Esophagus (tissue), 2 donors: ENCODE measurements around the gene UBAP1. TPM values are rescaled to one million over a fixed set of nuclear protein-coding genes. Genes with fewer than 3 reads are reported as not detected.
"Not testable (repeated sequence)": the region's sequence is repeated elsewhere in the genome, so short reads cannot be mapped to it uniquely, and the experiment has no call there.

Experiments used
- H3K27ac ChIP-seq, 2 donors: one replicate each; pipeline ENCODE4 v1.5.1; 2013; ENCODE audit warnings: low read depth in 2 of 2, mild to moderate bottlenecking in 2 of 2, inconsistent platforms in 1 of 2, low read length in 1 of 2, moderate library complexity in 1 of 2
- H3K27me3 ChIP-seq, 2 donors: one replicate each; pipeline ENCODE4 v1.6.1; 2013; ENCODE audit warnings: low read length in 2 of 2, control low read depth in 1 of 2, mild to moderate bottlenecking in 1 of 2; ENCODE audit not compliant: insufficient read depth in 2 of 2, control insufficient read depth in 1 of 2
- H3K36me3 ChIP-seq, 2 donors: one replicate each; pipeline ENCODE4 v1.6.1; 2013; ENCODE audit warnings: low read length in 1 of 2; ENCODE audit not compliant: control insufficient read depth in 2 of 2, insufficient read depth in 2 of 2
- H3K4me1 ChIP-seq, 2 donors: one replicate each; pipeline ENCODE4 v1.6.1; 2013; ENCODE audit warnings: low read length in 1 of 2; ENCODE audit not compliant: control insufficient read depth in 2 of 2, insufficient read depth in 2 of 2
- H3K4me3 ChIP-seq, 2 donors: one replicate each; pipeline ENCODE4 v1.5.1; 2013; ENCODE audit warnings: low read length in 2 of 2, mild to moderate bottlenecking in 2 of 2, low read depth in 1 of 2, moderate library complexity in 1 of 2
- H3K9me3 ChIP-seq, 2 donors: one replicate each; pipeline ENCODE4 v1.6.1; 2013; ENCODE audit warnings: mild to moderate bottlenecking in 2 of 2, low read depth in 1 of 2, low read length in 1 of 2, moderate library complexity in 1 of 2; ENCODE audit not compliant: control insufficient read depth in 2 of 2, insufficient read depth in 1 of 2
- WGBS, 2 donors: extraction: QIAGEN DNeasy Blood & Tissue Kit; methylation state at CpG; one replicate each; pipeline ENCODE4 v1.1.7; 2013; 5-methylcytosine and 5-hydroxymethylcytosine counted together
- polyA plus RNA-seq, 2 donors: library from polyadenylated mRNA; stranded (reverse); fragments of 200-250 nt; gene quantifications; one replicate each; pipeline ENCODE4 v1.2.3, GENCODE V29; 2013
- donor health status: healthy with polysubstance abuse.
- donor health status: Bipolar disorder and iron deficiency.

Gene UBAP1
- polyA plus RNA-seq, 2 donors = 58.2 to 59.6 TPM

DNA sequence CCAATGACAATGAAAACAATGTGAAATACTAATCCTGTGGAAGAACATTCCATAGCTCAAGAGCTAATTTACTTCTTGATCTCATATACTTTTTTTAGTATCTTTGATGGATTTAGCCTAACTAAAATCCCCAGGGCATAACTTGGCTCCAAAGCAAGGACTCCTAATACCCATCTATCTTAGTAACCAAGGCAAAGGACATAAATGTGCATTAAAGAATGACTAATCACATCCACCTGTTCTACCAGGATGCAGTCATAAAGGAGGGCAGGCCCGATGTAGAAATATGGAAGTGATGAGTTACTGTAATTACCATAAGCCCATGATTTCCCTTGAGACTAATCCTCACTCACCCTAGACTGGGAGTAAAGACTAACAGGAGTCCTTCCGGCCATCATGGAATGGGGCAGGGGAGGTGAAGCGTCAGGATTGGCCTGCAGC is 93.3 kb downstream of the UBAP1 start:
- H3K4me1 ChIP-seq = no peaks in the 10 kb centered on the region
- H3K27me3 ChIP-seq = no peaks in the 10 kb centered on the region
- no peaks in the 10 kb centered on the region for H3K36me3 ChIP-seq
- no peak overlapping the region for H3K4me3 ChIP-seq
- H3K9me3 ChIP-seq = no peaks in the 10 kb centered on the region
- peak overlapping the region in 1 of 2 donors; percentile 46 for H3K27ac ChIP-seq
- 59 to 71% methylated on average over 3 of the region's 3 CpGs for WGBS, 2 donors

DNA sequence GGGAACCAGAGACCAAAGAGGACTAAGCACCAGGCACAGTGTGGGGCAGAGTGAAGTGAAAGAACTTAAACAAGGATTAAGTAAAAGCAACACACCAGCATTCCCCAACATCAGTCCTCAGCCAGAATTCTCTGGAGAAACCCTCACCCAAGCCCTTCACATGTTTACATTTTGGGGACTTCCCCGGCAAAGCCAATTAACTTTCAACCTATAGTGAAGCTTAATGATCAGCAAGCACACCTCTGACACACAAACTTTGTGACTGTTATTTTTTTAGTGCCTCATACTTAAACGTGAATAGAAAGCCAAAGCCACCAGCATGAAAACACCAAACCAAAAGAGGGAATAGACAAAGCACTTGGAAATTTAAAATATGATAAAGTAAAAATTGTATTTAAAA is 94.7 kb downstream of the UBAP1 start:
- not testable (repeated sequence) for H3K4me1 ChIP-seq, H3K9me3 ChIP-seq, H3K36me3 ChIP-seq, H3K27ac ChIP-seq, H3K4me3 ChIP-seq, H3K27me3 ChIP-seq
- WGBS, 2 donors = no CpG with 5 or more reads among the region's 2 CpGs

DNA sequence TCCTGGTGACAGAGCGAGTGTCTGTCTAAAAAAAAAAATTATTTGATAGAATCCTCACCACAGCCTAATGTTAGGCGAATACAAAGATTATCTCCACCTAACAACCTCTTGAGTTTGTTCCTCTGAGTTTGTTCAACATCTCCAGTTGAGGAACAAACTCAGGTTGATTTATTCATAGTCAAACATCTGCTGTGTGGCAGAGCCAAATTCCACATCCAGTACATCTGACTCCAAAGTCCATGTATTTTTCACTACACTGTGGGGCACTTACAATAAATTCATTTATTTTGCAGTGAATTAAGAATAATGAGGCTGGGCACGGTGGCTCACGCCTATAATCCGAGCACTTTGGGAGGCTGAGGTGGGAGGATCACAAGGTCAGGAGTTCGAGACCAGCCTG is 97.0 kb downstream of the UBAP1 start:
- no peak overlapping the region for H3K4me3 ChIP-seq
- no peaks in the 10 kb centered on the region for H3K36me3 ChIP-seq
- H3K9me3 ChIP-seq = no peaks in the 10 kb centered on the region
- H3K27ac ChIP-seq = no peak overlapping the region
- no peaks in the 10 kb centered on the region for H3K4me1 ChIP-seq
- 95 to 97% methylated on average over 6 of the region's 6 CpGs for WGBS, 2 donors
- no peaks in the 10 kb centered on the region for H3K27me3 ChIP-seq

DNA sequence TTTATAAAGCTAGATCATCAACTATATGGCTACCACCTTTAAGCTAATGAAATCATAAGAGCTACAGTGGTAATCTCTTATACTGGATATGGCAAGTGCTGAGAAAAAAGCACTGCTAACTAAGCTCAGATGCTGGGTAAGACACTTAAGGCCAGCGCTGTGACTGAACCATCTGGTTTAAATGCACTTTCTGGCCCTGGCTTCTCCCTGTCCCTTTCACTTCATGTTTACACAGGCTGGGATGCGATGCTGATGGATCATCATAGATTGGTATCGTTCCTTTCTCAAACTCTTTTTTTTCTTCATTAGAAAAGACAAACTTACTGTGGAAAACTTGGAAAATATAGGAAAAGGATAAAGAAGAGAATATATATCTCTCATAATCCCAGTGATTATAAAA is 97.9 kb downstream of the UBAP1 start:
- Histone ChIP-seq H3K9me3 (no peaks in the 10 kb centered on the region), H3K4me1 (no peaks in the 10 kb centered on the region), H3K36me3 (no peaks in the 10 kb centered on the region), H3K27ac (no peak overlapping the region), H3K27me3 (no peaks in the 10 kb centered on the region), H3K4me3 (no peak overlapping the region)
- WGBS, 2 donors = 83 to 85% methylated on average over 3 of the region's 3 CpGs

DNA sequence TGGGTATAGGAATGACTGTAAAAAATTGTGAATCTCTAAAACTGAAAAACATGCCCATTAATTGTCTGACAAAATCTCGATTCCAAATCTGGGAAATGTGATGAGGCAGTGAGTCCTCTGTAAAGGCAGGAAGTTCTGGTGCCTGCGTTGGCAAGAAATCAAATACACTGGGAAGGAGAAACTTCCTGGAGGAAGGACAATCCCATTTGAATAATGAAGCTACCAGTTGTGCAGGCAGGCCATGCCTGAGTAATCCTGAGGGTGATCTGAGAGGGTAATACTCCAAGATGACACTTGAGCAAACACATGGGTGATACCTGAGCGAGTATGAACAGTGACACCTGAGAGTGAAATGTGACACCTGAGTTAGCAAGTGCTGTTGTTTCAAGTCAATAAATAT is 100.6 kb downstream of the UBAP1 start:
- H3K36me3 ChIP-seq = no peaks in the 10 kb centered on the region
- no peak overlapping the region for H3K4me3 ChIP-seq
- WGBS, 2 donors = 73 to 81% methylated on average over 3 of the region's 3 CpGs
- H3K27me3 ChIP-seq = no peaks in the 10 kb centered on the region
- no peaks in the 10 kb centered on the region for H3K9me3 ChIP-seq
- H3K27ac ChIP-seq = no peak overlapping the region
- H3K4me1 ChIP-seq = no peaks in the 10 kb centered on the region

DNA sequence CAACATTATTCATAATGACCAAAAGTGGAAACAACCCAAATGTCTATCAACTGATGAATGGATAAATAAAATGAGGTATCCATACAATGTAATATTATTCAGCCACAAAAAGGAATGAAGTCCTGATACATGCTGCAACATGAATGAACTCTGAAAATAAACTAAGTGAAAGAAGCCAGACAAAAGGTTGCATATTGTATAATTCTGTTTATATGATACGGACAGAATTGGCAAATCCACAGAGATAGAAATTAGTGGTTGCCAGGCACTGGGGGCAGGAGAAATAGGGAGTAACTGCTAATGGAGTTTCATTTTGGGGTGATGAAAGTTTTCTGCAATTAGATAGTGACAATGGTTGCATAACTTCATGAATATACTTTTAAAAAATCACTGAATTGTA is 103.3 kb downstream of the UBAP1 start:
- WGBS, 2 donors = 35 to 57% methylated on average over 1 of the region's 1 CpG
- Histone ChIP-seq H3K9me3 (no peaks in the 10 kb centered on the region), H3K4me3 (no peak overlapping the region), H3K27me3 (no peaks in the 10 kb centered on the region), H3K36me3 (no peaks in the 10 kb centered on the region), H3K27ac (no peak overlapping the region), H3K4me1 (no peaks in the 10 kb centered on the region)

DNA sequence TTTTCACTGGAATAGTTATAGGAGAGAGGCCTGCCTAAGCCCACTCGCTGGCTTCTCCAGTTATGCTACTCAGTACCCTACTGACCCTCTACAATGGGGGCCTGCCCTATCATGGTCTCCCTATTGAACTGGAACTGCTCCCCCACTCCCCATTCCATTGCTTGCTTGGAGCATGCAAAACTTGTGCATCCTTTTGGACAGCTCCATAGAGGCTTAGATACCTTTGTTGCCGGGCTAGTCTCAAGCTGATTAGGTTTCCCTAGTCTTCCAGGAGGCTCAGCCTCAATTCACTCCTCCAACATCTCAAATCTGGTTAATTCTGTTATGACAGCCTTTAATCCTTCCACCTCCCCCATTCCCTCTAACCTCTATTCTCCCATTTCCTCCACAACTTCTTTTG is 110.3 kb downstream of the UBAP1 start:
- WGBS, 2 donors = 84 to 86% methylated on average over 2 of the region's 2 CpGs
- Histone ChIP-seq H3K36me3 (no peaks in the 10 kb centered on the region), H3K4me3 (no peak overlapping the region), H3K27me3 (no peaks in the 10 kb centered on the region), H3K9me3 (no peaks in the 10 kb centered on the region), H3K4me1 (no peaks in the 10 kb centered on the region), H3K27ac (no peak overlapping the region)

DNA sequence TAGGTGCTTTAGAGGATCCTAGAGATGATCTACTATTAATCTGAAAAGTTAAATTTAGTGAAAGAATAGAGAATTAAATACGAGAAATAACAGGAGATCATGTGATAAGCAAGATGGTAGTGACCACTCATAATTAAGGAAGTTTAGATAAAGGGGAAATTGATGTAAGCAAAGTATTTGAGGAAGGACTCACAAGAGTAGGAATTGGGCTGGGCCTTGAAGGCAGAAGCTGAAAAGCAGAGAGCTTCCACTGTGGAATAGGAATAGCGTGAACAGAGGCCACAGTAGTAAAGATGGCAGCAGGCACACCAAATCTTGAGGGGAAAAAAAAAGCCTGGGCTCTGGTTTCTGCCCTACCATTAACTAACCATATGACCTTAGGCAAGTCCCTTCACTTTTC is 112.2 kb downstream of the UBAP1 start:
- no peak overlapping the region for H3K4me3 ChIP-seq
- H3K27ac ChIP-seq = no peak overlapping the region
- H3K36me3 ChIP-seq = no peaks in the 10 kb centered on the region
- no peaks in the 10 kb centered on the region for H3K27me3 ChIP-seq
- H3K4me1 ChIP-seq = no peaks in the 10 kb centered on the region
- WGBS, 2 donors = 83 to 90% methylated on average over 2 of the region's 2 CpGs
- H3K9me3 ChIP-seq = no peaks in the 10 kb centered on the region

DNA sequence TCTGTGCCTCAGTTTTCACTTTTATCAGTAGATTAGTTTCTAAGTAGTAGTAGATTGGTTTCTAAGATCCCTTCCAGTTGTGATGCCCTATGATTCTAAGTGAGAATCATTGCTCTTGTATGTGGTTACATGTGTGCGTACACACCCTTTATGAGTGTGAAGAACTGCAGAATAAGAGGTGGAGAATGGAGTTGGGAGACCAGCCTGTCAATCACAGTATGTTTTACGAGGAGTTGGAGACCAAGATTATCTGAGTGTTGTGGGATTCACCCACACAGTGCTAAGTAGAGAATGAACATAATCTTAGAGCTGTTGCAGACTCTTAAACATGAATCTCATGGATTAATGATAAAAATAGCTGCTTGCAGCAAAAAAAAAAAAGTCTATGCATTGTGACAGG is 112.6 kb downstream of the UBAP1 start:
- H3K27ac ChIP-seq = no peak overlapping the region

DNA sequence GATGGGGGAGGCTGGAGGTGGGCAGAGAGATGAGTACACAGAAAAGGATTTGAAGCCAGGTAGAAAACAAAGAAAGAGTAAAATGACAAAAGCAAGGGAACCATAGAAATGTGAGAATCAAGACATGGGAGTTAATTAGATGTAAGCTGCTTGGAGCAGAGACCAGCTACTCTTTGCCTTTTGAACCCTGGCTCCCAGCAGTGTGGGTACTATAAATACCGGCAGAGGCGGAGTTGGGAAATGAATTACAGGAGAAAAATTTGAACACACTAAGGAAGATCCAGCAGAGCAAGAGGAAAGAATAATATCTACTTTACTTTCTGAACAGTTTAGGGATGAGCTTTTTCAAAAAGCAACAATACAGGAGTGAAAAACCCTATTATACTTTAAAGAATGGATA is 113.7 kb downstream of the UBAP1 start:
- Histone ChIP-seq H3K4me3 (no peak overlapping the region), H3K9me3 (no peaks in the 10 kb centered on the region), H3K36me3 (no peaks in the 10 kb centered on the region), H3K4me1 (no peaks in the 10 kb centered on the region), H3K27ac (no peak overlapping the region), H3K27me3 (no peaks in the 10 kb centered on the region)
- WGBS, 2 donors = 69 to 72% methylated on average over 2 of the region's 2 CpGs

More for the DNA sequence above, 112.6 kb downstream of the UBAP1 start:
- WGBS, 2 donors = 94 to 95% methylated on average over 2 of the region's 2 CpGs
- H3K9me3 ChIP-seq = no peaks in the 10 kb centered on the region
- no peaks in the 10 kb centered on the region for H3K27me3 ChIP-seq
- H3K4me3 ChIP-seq = no peak overlapping the region
- no peaks in the 10 kb centered on the region for H3K4me1 ChIP-seq
- no peaks in the 10 kb centered on the region for H3K36me3 ChIP-seq
